PC-9 (cell line): ENCODE data around the gene DDX10. TPM values are rescaled to one million over a fixed set of nuclear protein-coding genes. Genes with fewer than 3 reads are reported as not detected.

Experiments used
- BruUV-seq: library from RNA; stranded (reverse); fragments of 400-500 nt; replicated peaks from 2 replicates; lab custom pipeline; 2021; lab: Mats Ljungman, UMichigan
- CTCF ChIA-PET: fragments of 300-600 bp; sonication (Branson Sonifier 250); formaldehyde crosslinking; loops from one replicate; lab custom pipeline; 2022; ENCODE audit warnings: antibody characterized with exemption; lab: Charles Lee
- POLR2A ChIA-PET: fragments of 300-600 bp; sonication (Branson Sonifier 250); formaldehyde crosslinking; loops from one replicate; lab custom pipeline; 2022; ENCODE audit warnings: antibody characterized with exemption; ENCODE audit not compliant: unreplicated experiment; lab: Charles Lee
- DNase-seq, 2 experiments: peaks; one replicate each; pipeline versions ENCODE4 v3.0.0 to v3.0.0-alpha.2; 2015 to 2022; ENCODE audit warnings: mixed read lengths in 1 of 2
- H2AFZ ChIP-seq: fragments of 200-600 bp; sonication (generic); 2 replicates; pipeline ENCODE4 v1.8.1; 2017; ENCODE audit warnings: antibody characterized with exemption
- H3F3A ChIP-seq: fragments of 200-600 bp; sonication (generic); 2 replicates; pipeline ENCODE4 v1.8.1; 2017; ENCODE audit warnings: antibody characterized with exemption, mild to moderate bottlenecking, low read depth; ENCODE audit not compliant: insufficient read depth
- H3K27ac ChIP-seq: fragments of 200-600 bp; sonication (generic); 2 replicates; pipeline ENCODE4 v1.6.1; 2016; ENCODE audit warnings: mixed run types
- H3K27me3 ChIP-seq: fragments of 200-600 bp; sonication (generic); 2 replicates; pipeline ENCODE4 v1.6.1; 2016; ENCODE audit warnings: low read depth, mixed run types; ENCODE audit not compliant: insufficient read depth
- H3K36me3 ChIP-seq: fragments of 200-600 bp; sonication (generic); 2 replicates; pipeline ENCODE4 v1.6.1; 2016; ENCODE audit warnings: low read depth, mixed run types
- H3K4me1 ChIP-seq: fragments of 200-600 bp; sonication (generic); replicated peaks from 2 replicates; pipeline ENCODE4 v1.6.1; 2016; ENCODE audit warnings: mixed run types; ENCODE audit not compliant: insufficient read depth
- H3K4me2 ChIP-seq: fragments of 200-600 bp; sonication (generic); 2 replicates; pipeline ENCODE4 v1.6.1; 2017; ENCODE audit warnings: mixed run types
- H3K4me3 ChIP-seq: fragments of 200-600 bp; sonication (generic); 2 replicates; pipeline ENCODE4 v1.6.1; 2016; ENCODE audit warnings: mixed run types
- H3K79me2 ChIP-seq: fragments of 200-600 bp; sonication (generic); 2 replicates; pipeline ENCODE4 v1.6.1; 2017; ENCODE audit warnings: low read depth, mixed run types
- H3K9me2 ChIP-seq: fragments of 200-600 bp; sonication (generic); 2 replicates; pipeline ENCODE4 v1.8.1; 2017; ENCODE audit warnings: mild to moderate bottlenecking; ENCODE audit not compliant: insufficient read depth
- H3K9me3 ChIP-seq: fragments of 200-600 bp; sonication (generic); 2 replicates; pipeline ENCODE4 v1.8.1; 2016; ENCODE audit warnings: low read depth; ENCODE audit not compliant: insufficient read depth
- H4K20me1 ChIP-seq: fragments of 200-600 bp; sonication (generic); 2 replicates; pipeline ENCODE4 v1.8.1; 2017; ENCODE audit not compliant: insufficient read depth
- CTCF ChIP-seq: fragments of 200-600 bp; sonication (generic); conservative IDR thresholded peaks from 2 replicates; pipeline ENCODE4 v1.6.1; 2017; ENCODE audit warnings: mixed run types, antibody characterized with exemption, mild to moderate bottlenecking, moderate library complexity
- EZH2 ChIP-seq: fragments of 200-600 bp; sonication (generic); IDR thresholded peaks from 2 replicates; pipeline ENCODE4 v1.8.0; 2017; ENCODE audit warnings: antibody characterized with exemption, low read depth
- intact Hi-C: fragments of 100-400 bp; cut with micrococcal nuclease; formaldehyde crosslinking; loops from one replicate; pipeline ENCODE4 v1.10.0; 2022; ENCODE audit not compliant: unreplicated experiment
- total RNA-seq: library from RNA; stranded (reverse); gene quantifications from 2 replicates; pipeline ENCODE4 v1.2.3, GENCODE V29; 2021

DDX10 gene
- total RNA-seq, 1 experiment from 2014 or later = 26.4 TPM

GRCh38 chr11:108645970-108646369 lies 18.9 kb upstream of the DDX10 start:
- no peak overlapping the region for H3K27ac ChIP-seq
- no peaks in the 10 kb centered on the region for H3K27me3 ChIP-seq
- TF ChIP-seq CTCF (no peak), EZH2 (no peak)
- intact Hi-C loops = no loop called here
- H3K4me1 ChIP-seq = no peaks in the 10 kb centered on the region
- no peaks in the 10 kb centered on the region for H3K79me2 ChIP-seq
- H4K20me1 ChIP-seq = no peaks in the 10 kb centered on the region
- DNase-seq = peak in 1 of 2 experiments; percentile 21
- H3F3A ChIP-seq = no peaks in the 10 kb centered on the region
- no TSS peak for BruUV-seq
- H3K4me3 ChIP-seq = no peak overlapping the region
- no peak overlapping the region for H2AFZ ChIP-seq
- no peaks in the 10 kb centered on the region for H3K9me3 ChIP-seq
- no peak overlapping the region for H3K4me2 ChIP-seq
- POLR2A ChIA-PET = no interaction called here
- CTCF ChIA-PET = no interaction called here
- no peaks in the 10 kb centered on the region for H3K9me2 ChIP-seq
- H3K36me3 ChIP-seq = no peaks in the 10 kb centered on the region

- Histone ChIP-seq H3K27ac (no peak overlapping the region), H3K9me2 (no peaks in the 10 kb centered on the region), H3K27me3 (no peaks in the 10 kb centered on the region), H3K4me1 (no peaks in the 10 kb centered on the region), H3K9me3 (no peaks in the 10 kb centered on the region), H4K20me1 (no peaks in the 10 kb centered on the region), H2AFZ (no peak overlapping the region), H3K4me2 (no peak overlapping the region), H3K36me3 (no peaks in the 10 kb centered on the region), H3K4me3 (no peak overlapping the region), H3F3A (no peaks in the 10 kb centered on the region), H3K79me2 (no peaks in the 10 kb centered on the region)
- BruUV-seq = no TSS peak
- ChIA-PET POLR2A (no interaction called here), CTCF (interaction anchor here (1.0 kb wide), 1 partner anchor 9 kb away, joined by 4 read pairs; no protein-coding TSS in a partner anchor)
- intact Hi-C loops = no loop called here
- TF ChIP-seq EZH2 (no peak), CTCF (no peak)
- no peak for DNase-seq
Measured at GRCh38 chr11:108647387-108647700, 17.5 kb upstream of the DDX10 start.

GRCh38 chr11:108647701-108648527 lies 17.0 kb upstream of the DDX10 start:
- Histone ChIP-seq H3K4me2 (no peak overlapping the region), H4K20me1 (no peaks in the 10 kb centered on the region), H3K27ac (no peak overlapping the region), H3K4me1 (no peaks in the 10 kb centered on the region), H3F3A (no peaks in the 10 kb centered on the region), H2AFZ (no peak overlapping the region), H3K9me2 (no peaks in the 10 kb centered on the region), H3K4me3 (no peak overlapping the region), H3K79me2 (no peaks in the 10 kb centered on the region), H3K36me3 (no peaks in the 10 kb centered on the region), H3K9me3 (no peaks in the 10 kb centered on the region), H3K27me3 (no peaks in the 10 kb centered on the region)
- peak; percentile 64 to 74 for DNase-seq
- no TSS peak for BruUV-seq
- ChIA-PET CTCF (no interaction called here), POLR2A (no interaction called here)
- TF ChIP-seq EZH2 (no peak), CTCF (peak; percentile 95)
- intact Hi-C loops = loop anchor here (2.0 kb wide), 2 partner anchors 55 to 151 kb away; partner anchors contain the start of gene EXPH5
